GM12875 (cell line): Measurements from ENCODE around the gene TMEM151B.
"Not testable (repeated sequence)": the region's sequence is repeated elsewhere in the genome, so short reads cannot be mapped to it uniquely, and the experiment has no call there.

Experiments
- H3K4me3 ChIP-seq: one replicate; pipeline ENCODE4 v1.5.1; 2011; ENCODE audit warnings: low read depth, low read length, control low read depth
- CTCF ChIP-seq: IDR thresholded peaks from 2 replicates; pipeline ENCODE4 v1.5.1; 2011; ENCODE audit warnings: low read depth, mild to moderate bottlenecking, control low read depth, inconsistent platforms, low read length, moderate library complexity, borderline replicate concordance; ENCODE audit not compliant: insufficient read depth

The TMEM151B gene

GRCh38 chr6:44228433-44228832, 41.8 kb upstream of the TMEM151B start:
- H3K4me3 ChIP-seq = no peak overlapping the region
- TF ChIP-seq CTCF = no peak

DNA sequence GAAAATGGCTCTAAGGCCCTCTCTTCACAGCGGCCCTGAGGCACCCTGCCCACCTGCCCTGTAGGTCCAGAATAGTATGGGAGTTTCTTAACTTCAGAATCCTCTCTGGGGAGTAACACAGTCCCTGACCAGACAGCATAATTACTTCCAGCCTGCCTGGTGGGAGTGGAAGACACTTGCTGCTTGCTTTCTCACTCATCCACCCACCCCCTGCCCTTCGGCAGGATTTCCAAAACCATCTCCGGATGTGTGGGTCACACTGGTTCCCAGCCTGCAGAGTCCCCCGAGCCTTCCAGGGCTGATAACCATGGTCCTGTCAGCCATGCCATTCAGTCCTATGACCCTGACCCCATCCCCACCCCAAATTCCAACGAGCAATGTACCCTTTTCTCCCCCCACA, 41.4 kb upstream of the TMEM151B start:
- no peak for TF ChIP-seq CTCF
- H3K4me3 ChIP-seq = no peak overlapping the region

GRCh38 chr6:44229376-44230033, 40.7 kb upstream of the TMEM151B start:
- H3K4me3 ChIP-seq = no peak overlapping the region
- no peak for TF ChIP-seq CTCF

DNA sequence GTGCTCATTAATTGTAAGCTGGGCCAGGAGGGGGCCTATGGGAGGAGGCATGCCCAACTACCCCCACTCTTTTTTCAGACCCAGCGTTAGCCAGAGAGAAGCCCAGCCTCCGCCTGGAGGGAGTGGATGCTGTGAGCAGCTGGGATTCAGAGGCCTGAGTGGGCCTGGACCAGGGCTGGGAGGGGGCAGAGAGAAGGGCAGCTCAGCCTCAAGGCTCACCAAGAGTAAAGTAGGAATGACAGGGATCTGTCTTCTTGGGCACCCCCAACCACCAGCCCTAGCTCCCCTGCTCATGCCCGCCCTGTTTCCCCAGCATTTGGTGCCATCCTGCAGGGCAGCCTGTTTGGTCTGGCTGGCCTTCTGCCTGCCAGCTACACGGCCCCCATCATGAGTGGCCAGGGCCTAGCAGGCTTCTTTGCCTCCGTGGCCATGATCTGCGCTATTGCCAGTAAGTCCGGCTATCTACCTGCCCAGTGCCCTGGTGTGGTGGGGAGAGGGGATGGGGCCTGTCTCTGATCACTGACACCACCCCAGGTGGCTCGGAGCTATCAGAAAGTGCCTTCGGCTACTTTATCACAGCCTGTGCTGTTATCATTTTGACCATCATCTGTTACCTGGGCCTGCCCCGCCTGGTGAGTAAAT, 40.1 kb upstream of the TMEM151B start:
- no peak overlapping the region for H3K4me3 ChIP-seq
- no peak for TF ChIP-seq CTCF

GRCh38 chr6:44231426-44231825, 38.8 kb upstream of the TMEM151B start:
- not testable (repeated sequence) for H3K4me3 ChIP-seq

- no peak for TF ChIP-seq CTCF
- no peak overlapping the region for H3K4me3 ChIP-seq
Observed at GRCh38 chr6:44232676-44233566, 37.3 kb upstream of the TMEM151B start.

DNA sequence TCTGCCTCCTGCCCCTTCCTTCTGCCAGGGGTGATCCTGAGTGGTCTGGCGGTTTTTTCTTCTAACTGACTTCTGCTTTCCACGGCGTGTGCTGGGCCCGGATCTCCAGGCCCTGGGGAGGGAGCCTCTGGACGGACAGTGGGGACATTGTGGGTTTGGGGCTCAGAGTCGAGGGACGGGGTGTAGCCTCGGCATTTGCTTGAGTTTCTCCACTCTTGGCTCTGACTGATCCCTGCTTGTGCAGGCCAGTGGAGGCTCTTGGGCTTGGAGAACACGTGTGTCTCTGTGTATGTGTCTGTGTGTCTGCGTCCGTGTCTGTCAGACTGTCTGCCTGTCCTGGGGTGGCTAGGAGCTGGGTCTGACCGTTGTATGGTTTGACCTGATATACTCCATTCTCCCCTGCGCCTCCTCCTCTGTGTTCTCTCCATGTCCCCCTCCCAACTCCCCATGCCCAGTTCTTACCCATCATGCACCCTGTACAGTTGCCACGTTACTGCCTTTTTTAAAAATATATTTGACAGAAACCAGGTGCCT, 36.6 kb upstream of the TMEM151B start:
- no peak for TF ChIP-seq CTCF
- H3K4me3 ChIP-seq = no peak overlapping the region
